HG03064 (cell line): Measurements from ENCODE around the gene CEL.
"Not testable (repeated sequence)": the region's sequence is repeated elsewhere in the genome, so short reads cannot be mapped to it uniquely, and the experiment has no call there.

Experiments used
- ATAC-seq: cut with Tn5 transposase; IDR thresholded peaks from one replicate; pipeline ENCODE4 v1.9.1; 2021; ENCODE audit warnings: low read depth; ENCODE audit not compliant: unreplicated experiment

Gene CEL

DNA sequence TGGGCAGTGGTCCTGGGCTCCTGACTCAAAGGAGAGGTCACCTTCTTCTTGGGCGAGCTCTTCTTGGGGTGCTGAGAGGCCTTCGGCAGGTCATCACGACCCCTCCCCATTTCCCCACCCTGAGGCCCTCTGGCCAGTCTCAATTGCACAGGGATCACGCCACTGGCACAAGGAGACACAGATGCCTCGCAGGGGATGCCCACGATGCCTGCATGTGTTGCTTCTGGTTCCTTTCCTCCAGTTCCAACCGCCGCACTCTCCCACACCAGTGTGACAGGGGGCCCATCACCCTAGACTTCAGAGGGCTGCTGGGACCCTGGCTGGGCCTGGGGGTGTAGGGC lies 1.3 kb downstream of the CEL start:
- ATAC-seq: no peak

- ATAC-seq: no peak
These were observed 1.9 kb downstream of the CEL start for GRCh38 chr9:133063500-133064231.

DNA sequence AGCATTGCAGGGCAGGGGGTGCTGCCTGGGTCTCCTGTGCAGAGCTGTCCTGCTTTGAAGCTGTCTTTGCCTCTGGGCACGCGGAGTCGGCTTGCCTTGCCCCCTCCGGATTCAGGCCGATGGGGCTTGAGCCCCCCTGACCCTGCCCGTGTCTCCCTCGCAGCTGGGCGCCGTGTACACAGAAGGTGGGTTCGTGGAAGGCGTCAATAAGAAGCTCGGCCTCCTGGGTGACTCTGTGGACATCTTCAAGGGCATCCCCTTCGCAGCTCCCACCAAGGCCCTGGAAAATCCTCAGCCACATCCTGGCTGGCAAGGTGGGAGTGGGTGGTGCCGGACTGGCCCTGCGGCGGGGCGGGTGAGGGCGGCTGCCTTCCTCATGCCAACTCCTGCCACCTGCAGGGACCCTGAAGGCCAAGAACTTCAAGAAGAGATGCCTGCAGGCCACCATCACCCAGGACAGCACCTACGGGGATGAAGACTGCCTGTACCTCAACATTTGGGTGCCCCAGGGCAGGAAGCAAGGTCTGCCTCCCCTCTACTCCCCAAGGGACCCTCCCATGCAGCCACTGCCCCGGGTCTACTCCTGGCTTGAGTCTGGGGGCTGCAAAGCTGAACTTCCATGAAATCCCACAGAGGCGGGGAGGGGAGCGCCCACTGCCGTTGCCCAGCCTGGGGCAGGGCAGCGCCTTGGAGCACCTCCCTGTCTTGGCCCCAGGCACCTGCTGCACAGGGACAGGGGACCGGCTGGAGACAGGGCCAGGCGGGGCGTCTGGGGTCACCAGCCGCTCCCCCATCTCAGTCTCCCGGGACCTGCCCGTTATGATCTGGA lies 2.7 kb downstream of the CEL start:
- no peak for ATAC-seq

- no peak for ATAC-seq
These were observed 3.2 kb downstream of the CEL start for GRCh38 chr9:133065070-133065388.

DNA sequence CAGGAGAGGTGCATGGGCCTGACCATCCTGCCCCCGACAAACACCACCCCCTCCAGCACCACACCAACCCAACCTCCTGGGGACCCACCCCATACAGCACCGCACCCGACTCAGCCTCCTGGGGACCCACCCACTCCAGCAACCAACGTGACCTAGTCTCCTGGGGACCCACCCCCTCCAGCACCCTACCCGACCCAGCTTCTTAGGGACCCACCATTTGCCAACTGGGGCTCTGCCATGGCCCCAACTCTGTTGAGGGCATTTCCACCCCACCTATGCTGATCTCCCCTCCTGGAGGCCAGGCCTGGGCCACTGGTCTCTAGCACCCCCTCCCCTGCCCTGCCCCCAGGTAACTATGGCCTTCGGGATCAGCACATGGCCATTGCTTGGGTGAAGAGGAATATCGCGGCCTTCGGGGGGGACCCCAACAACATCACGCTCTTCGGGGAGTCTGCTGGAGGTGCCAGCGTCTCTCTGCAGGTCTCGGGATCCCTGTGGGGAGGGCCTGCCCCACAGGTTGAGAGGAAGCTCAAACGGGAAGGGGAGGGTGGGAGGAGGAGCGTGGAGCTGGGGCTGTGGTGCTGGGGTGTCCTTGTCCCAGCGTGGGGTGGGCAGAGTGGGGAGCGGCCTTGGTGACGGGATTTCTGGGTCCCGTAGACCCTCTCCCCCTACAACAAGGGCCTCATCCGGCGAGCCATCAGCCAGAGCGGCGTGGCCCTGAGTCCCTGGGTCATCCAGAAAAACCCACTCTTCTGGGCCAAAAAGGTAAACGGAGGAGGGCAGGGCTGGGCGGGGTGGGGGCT lies 4.6 kb downstream of the CEL start:
- ATAC-seq: no peak

DNA sequence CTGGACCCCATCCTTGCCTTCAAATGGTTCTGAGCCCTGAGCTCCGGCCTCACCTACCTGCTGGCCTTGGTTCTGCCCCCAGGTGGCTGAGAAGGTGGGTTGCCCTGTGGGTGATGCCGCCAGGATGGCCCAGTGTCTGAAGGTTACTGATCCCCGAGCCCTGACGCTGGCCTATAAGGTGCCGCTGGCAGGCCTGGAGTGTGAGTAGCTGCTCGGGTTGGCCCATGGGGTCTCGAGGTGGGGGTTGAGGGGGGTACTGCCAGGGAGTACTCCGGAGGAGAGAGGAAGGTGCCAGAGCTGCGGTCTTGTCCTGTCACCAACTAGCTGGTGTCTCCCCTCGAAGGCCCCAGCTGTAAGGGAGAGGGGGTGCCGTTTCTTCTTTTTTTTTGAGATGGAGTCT lies 5.2 kb downstream of the CEL start:
- no peak for ATAC-seq

- no peak for ATAC-seq
These were observed 6.0 kb downstream of the CEL start for GRCh38 chr9:133067813-133068212.

GRCh38 chr9:133068431-133068830 lies 6.7 kb downstream of the CEL start:
- ATAC-seq: not testable (repeated sequence)

- ATAC-seq: not testable (repeated sequence)
These were observed 8.8 kb downstream of the CEL start for GRCh38 chr9:133070500-133070961.

GRCh38 chr9:133070985-133071384 lies 9.2 kb downstream of the CEL start:
- not testable (repeated sequence) for ATAC-seq

GRCh38 chr9:133071484-133072150 lies 9.8 kb downstream of the CEL start:
- ATAC-seq: no peak

DNA sequence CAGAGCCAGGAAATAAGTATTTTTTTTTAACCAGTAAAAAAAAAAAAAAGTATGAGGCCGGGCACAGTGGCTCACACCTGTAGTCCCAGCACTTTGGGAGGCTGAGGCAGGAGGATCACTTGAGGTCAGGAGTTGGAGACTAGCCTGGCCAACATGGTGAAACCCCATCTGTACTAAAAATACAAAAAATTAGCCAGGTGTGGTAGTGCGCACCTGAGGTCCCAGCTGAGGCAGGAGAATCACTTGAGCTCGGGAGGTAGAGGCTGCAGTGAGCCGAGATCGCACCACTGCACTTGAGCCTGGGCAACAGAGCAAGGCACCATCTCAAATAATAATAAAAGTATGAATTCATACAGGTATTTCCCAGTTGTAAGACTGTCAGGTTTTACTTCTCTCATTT lies 10.4 kb downstream of the CEL start:
- not testable (repeated sequence) for ATAC-seq

DNA sequence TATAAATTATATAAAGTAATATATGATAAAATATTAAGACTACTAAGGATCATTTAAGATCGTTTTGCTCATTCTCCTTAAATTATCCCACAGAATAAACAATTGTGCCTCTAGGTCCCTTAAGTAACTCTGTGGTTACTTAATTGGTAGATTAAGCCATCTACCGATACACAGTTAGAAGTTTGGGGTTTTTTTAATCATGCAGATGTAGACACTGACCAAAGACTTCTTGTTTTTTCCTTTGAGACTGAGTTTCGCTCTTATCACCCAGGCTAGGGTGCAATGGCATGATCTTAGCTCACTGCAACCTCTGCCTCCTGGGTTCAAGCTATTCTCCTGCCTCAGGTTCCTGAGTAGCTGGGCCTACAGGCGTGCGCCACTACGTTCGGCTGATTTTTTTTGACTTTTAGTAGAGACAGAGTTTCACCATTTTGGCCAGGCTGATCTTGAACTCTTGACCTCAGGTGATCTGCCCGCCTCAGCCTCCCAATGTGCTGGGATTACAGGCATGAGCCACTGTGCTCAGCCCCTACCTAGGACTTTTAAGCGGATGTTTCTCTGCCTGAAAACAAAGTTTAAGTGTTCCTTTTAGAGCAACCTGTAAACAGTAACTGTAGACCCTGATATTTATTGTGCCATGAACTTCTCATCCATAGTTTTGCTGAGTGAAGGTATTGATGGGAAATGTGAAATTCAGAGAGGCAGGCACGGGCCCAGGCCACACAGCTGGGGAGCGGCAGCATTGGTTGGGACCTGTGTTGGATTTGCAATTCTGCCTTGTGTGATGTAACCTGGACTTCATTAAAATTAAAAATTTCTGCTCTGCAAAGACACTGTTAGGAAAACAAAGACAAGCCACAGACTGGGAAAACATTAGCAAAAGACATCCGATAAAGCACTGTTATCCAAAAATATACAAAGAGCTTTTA lies 11.6 kb downstream of the CEL start:
- no peak for ATAC-seq

DNA sequence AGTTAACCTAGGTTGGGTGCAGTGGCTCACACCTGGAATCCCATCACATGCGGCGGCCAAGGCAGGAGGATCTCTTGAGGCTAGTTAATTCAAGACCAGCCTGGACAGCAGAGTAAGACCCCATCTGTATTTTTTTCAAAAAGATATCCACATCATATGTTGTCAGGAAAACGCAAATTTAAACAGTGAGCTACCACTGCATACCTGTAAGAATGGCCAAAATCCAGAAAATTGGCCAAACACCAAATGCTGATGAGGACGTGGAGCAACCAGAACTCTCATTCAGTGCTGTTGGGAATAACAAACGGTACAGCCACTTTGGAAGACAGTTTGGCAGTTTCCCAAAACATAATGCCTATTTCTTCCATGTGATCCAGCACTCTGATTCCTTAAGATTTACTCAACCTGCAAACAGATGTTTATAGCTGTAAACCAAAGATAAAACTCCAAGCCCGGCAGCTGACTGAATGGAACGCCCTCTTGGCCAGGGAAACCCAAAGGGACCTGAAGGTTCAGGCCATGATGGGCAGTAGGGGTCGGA lies 12.4 kb downstream of the CEL start:
- ATAC-seq: no peak

DNA sequence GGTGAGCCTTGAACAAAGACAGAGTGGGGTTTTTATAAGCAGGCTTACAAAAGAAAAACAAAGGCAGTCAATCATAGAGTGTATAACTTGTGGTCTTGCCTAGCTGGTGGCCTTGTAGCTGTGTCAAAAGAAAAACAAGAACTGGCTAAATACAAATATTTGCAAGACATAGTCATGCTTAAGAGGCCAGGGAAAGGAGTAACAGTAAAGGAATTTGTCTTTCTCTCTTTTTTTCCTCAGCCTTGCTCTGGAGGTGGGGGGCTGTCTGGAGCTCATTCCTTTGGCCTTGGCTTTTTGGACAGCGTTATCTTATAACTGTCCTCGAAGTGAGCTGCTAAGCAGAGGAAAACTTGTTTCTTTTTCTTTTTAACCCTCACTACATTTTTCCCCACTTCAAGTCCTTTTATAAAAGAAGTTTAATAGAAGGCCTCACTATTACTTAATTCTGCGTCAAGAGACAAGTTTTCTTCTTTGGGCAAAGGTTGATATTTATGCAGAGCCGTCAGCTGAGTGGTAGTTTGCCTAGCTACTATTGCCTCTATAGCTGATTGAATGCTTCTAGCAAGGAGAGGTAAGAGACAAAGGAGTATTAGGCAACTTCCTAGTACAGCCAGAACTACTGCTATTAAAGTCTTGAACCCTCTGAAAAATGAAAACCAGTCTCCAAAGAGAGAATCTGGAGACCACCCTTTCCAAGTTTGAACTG lies 14.3 kb downstream of the CEL start:
- ATAC-seq: no peak

DNA sequence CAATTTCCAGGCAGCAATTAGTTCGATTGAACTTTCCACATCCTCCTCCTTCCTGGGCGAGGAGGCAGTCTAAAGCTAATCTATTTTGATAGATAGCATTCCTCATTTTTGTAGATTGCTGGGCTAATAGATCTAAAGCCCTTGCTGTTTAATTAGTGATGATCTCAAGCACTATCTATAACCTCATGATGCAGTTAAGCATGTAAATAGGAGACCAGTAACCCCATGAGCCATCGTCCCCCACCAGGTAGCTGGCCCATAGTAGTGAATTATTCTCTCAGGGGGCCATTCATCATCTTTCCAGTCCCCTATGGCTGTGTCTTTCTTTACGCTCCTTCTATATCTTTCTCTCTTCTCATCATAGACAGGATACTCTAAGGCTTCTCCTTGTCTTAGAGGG lies 14.9 kb downstream of the CEL start:
- no peak for ATAC-seq

DNA sequence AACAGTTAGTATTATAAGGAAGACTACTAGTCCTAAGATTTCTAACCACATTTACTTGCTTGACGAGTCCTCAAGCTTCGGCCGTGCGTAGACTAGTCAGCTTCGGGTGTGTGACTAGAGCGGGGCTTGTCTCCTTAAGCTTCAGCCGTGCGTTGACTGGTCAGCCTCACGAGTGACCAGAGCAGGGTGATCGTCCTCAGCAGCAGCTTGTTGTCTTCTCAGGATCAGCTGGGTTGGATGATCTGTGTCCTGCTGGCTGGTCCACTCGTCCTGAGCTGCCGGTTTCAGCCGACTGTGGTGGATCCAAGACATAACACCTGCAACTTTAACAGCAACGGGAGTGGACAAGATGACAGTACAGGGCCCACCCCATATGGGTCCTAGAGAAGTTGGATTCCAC lies 16.7 kb downstream of the CEL start:
- no peak for ATAC-seq

- ATAC-seq: no peak
These were observed 18.4 kb downstream of the CEL start for GRCh38 chr9:133080161-133080560.
